GM12878 (cell line): ENCODE results near the gene CCDC134. TPM values are rescaled to one million over a fixed set of nuclear protein-coding genes. Genes with fewer than 3 reads are reported as not detected.

Experiments
- ATAC-seq: fragments of 200-7000 bp; cut with Tn5 transposase; 3 replicates; pipeline ENCODE4 v1.9.1; 2020; ENCODE audit warnings: mild to moderate bottlenecking, moderate library complexity
- BruUV-seq: library from RNA; stranded (reverse); fragments of 400-500 nt; replicated peaks from 2 replicates; lab custom pipeline; 2021; lab: Mats Ljungman, UMichigan
- CTCF ChIA-PET: fragments of 300-600 bp; sonication (Branson Sonifier 250); formaldehyde crosslinking; extraction: SDS; loops from one replicate; lab custom pipeline; 2021; ENCODE audit warnings: inconsistent platforms; lab: Yijun Ruan, JAX
- POLR2A ChIA-PET: fragments of 350-600 bp; formaldehyde crosslinking; extraction: SDS; loops from one replicate; lab custom pipeline; 2021; ENCODE audit warnings: inconsistent platforms; lab: Charles Lee
- RAD21 ChIA-PET: fragments of 300-600 bp; sonication (Branson Sonifier 250); formaldehyde crosslinking; loops from one replicate; lab custom pipeline; 2023; ENCODE audit warnings: antibody characterized with exemption; ENCODE audit not compliant: unreplicated experiment; lab: Charles Lee
- SMC1A ChIA-PET: fragments of 300-600 bp; sonication (Branson Sonifier 250); formaldehyde crosslinking; loops from one replicate; lab custom pipeline; 2023; ENCODE audit not compliant: unreplicated experiment, uncharacterized antibody; lab: Charles Lee
- DNase-seq: peaks from one replicate; pipeline ENCODE4 v3.0.0-alpha.2; 2011; ENCODE audit warnings: low read depth, low spot score
- FAIRE-seq: peaks from 3 replicates; lab custom pipeline; 2011; peaks lifted over from hg19 to GRCh38; lab: Jason Lieb, UNC
- H2AFZ ChIP-seq: 2 replicates; pipeline ENCODE4 v1.6.0; 2011; ENCODE audit warnings: low read depth, low read length, control low read depth; ENCODE audit not compliant: control insufficient read depth
- H3K27ac ChIP-seq: 2 replicates; pipeline ENCODE4 v1.5.1; 2011; ENCODE audit warnings: control low read depth; ENCODE audit not compliant: control insufficient read depth, insufficient read depth
- H3K27me3 ChIP-seq, 2 experiments: replicated peaks in 1 of 2; 2 replicates each; pipeline versions ENCODE4 v1.6.0 to v1.6.1; 2011; ENCODE audit warnings: low read length in 1 of 2; ENCODE audit not compliant: control insufficient read depth in 2 of 2, insufficient read depth in 2 of 2
- H3K36me3 ChIP-seq, 2 experiments: 2 replicates each; pipeline ENCODE4 v1.5.1; 2011; ENCODE audit warnings: low read length in 1 of 2; ENCODE audit not compliant: control insufficient read depth in 2 of 2, insufficient read depth in 2 of 2
- H3K4me1 ChIP-seq: 2 replicates; pipeline ENCODE4 v1.6.1; 2011; ENCODE audit warnings: mild to moderate bottlenecking, low read length, moderate library complexity, mixed read lengths; ENCODE audit not compliant: control insufficient read depth, insufficient read depth
- H3K4me2 ChIP-seq: 2 replicates; pipeline ENCODE4 v1.6.0; 2011; ENCODE audit warnings: control low read depth; ENCODE audit not compliant: control insufficient read depth, insufficient read depth
- H3K4me3 ChIP-seq: fragments of 200-600 bp; sonication (generic); 2 replicates; pipeline ENCODE4 v1.5.1; 2016
- H3K79me2 ChIP-seq: 2 replicates; pipeline ENCODE4 v1.6.0; 2011; ENCODE audit warnings: low read length; ENCODE audit not compliant: control insufficient read depth, insufficient read depth
- H3K9ac ChIP-seq: 2 replicates; pipeline ENCODE4 v1.8.0; 2011; ENCODE audit warnings: low read length, control low read depth, mixed read lengths; ENCODE audit not compliant: control insufficient read depth, insufficient read depth
- H3K9me3 ChIP-seq: replicated peaks from 3 replicates; pipeline ENCODE4 v1.5.1; 2011; ENCODE audit warnings: mild to moderate bottlenecking, low read length; ENCODE audit not compliant: control insufficient read depth, insufficient read depth
- H4K20me1 ChIP-seq: 2 replicates; pipeline ENCODE4 v1.6.0; 2011; ENCODE audit not compliant: control insufficient read depth, insufficient read depth
- BACH1 ChIP-seq: fragments of 450-650 bp; IDR thresholded peaks from 2 replicates; pipeline ENCODE4 v1.6.1; 2017; ENCODE audit warnings: mild to moderate bottlenecking, borderline replicate concordance
- DPF2 ChIP-seq: fragments of 450-650 bp; IDR thresholded peaks from 2 replicates; pipeline ENCODE4 v1.6.1; 2017; ENCODE audit warnings: mild to moderate bottlenecking
- HDAC6 ChIP-seq: fragments of 200-600 bp; sonication (generic); IDR thresholded peaks from one replicate; pipeline ENCODE4 v1.8.0; 2017; ENCODE audit warnings: antibody characterized with exemption; ENCODE audit not compliant: unreplicated experiment
- JUNB ChIP-seq: IDR thresholded peaks from 2 replicates; pipeline ENCODE4 v1.6.1; 2016; ENCODE audit warnings: antibody characterized with exemption, mild to moderate bottlenecking
- KAT2A ChIP-seq: conservative IDR thresholded peaks from 2 replicates; pipeline ENCODE4 v1.6.1; 2011; ENCODE audit warnings: low read depth, low read length; ENCODE audit not compliant: control insufficient read depth
- MLLT1 ChIP-seq: fragments of 450-650 bp; IDR thresholded peaks from 2 replicates; pipeline ENCODE4 v1.6.1; 2016; ENCODE audit warnings: mild to moderate bottlenecking
- NR2C1 ChIP-seq: fragments of 450-650 bp; IDR thresholded peaks from 2 replicates; pipeline ENCODE4 v1.6.1; 2017; ENCODE audit warnings: antibody characterized with exemption, mild to moderate bottlenecking, moderate library complexity
- TCF12 ChIP-seq: IDR thresholded peaks from 2 replicates; pipeline ENCODE4 v1.6.1; 2011; ENCODE audit warnings: low read depth, mild to moderate bottlenecking, low read length
- USF2 ChIP-seq: IDR thresholded peaks from 2 replicates; pipeline ENCODE4 v1.6.1; 2011; ENCODE audit warnings: low read depth, low read length, improper control_type of control experiment, borderline replicate concordance
- ZNF207 ChIP-seq: fragments of 450-650 bp; IDR thresholded peaks from 2 replicates; pipeline ENCODE4 v1.6.1; 2014; ENCODE audit warnings: antibody characterized with exemption, mild to moderate bottlenecking, borderline replicate concordance
- WGBS: methylation state at CpG from one replicate; pipeline ENCODE4 v1.1.6; 2016; ENCODE audit warnings: low lambda C conversion rate; ENCODE audit not compliant: insufficient replicate concordance, insufficient coverage; ENCODE audit errors: missing lambda C conversion rate; 5-methylcytosine and 5-hydroxymethylcytosine counted together
- in situ Hi-C: fragments of 300-500 bp; cut with MboI; formaldehyde crosslinking; loops from 9 replicates; pipeline ENCODE4 v1.14.3; 2018; ENCODE audit warnings: mixed read lengths
- intact Hi-C: fragments of 100-400 bp; cut with micrococcal nuclease; formaldehyde crosslinking; loops from one replicate; pipeline ENCODE4 v1.14.2; 2022; ENCODE audit not compliant: unreplicated experiment
- polyA plus RNA-seq, 11 experiments: library from polyadenylated mRNA; depleted of rRNA in 4 of 11; unstranded in 6 of 11; stranded (reverse) in 5 of 11; fragments of >200 nt; fragmentation: Nextera tagmentation in 4 of 11; fragmentation: Illumina TruSeq in 1 of 11; extraction: Ambion mirVana in 4 of 11; extraction: Trizol in 1 of 11; gene quantifications; 1 replicate in 1 of 11; 2 replicates in 10 of 11; pipeline versions ENCODE4 v1.2.1 to v1.2.3, GENCODE V29; 2011 to 2016; ENCODE audit warnings: inconsistent platforms in 2 of 11, missing spikeins in 2 of 11, low read depth in 1 of 11
- total RNA-seq, 4 experiments: library from RNA; depleted of rRNA in 3 of 4; stranded (reverse); fragments of >200 nt in 3 of 4; fragmentation: Illumina TruSeq in 1 of 4; extraction: Trizol in 1 of 4; gene quantifications; 2 replicates each; pipeline versions ENCODE4 v1.2.1 to v1.2.3, GENCODE V29; 2013 to 2021

The CCDC134 gene
- total and polyA plus RNA-seq, 10 of the 15 experiments (the other 5 are each of a cell fraction or from before 2014, with no cell fraction given): 0.35 to 19.3 (median 11.8) TPM

GRCh38 chr22:41863472-41863871 lies 63.0 kb downstream of the CCDC134 start:
- peak overlapping the region; percentile 92 for H3K4me2 ChIP-seq
- H3K9ac ChIP-seq: no peak overlapping the region; the same call in 1 of the 2 replicates
- BruUV-seq: no TSS peak
- peaks cover 51% of the 10 kb centered on the region for H3K4me1 ChIP-seq
- ChIA-PET POLR2A (interaction anchor here (0.5 to 11.8 kb wide), 14 partner anchors 9 to 795 kb away, joined by 3 to 135 read pairs (median 8); partner anchors contain the start of genes SREBF2 and TNFRSF13C), RAD21 (interaction anchor here (1.6 to 6.5 kb wide), 11 partner anchors 24 to 207 kb away, joined by 3 to 101 read pairs (median 18); partner anchors contain the start of genes CCDC134, MEI1, NAGA and SREBF2), SMC1A (interaction anchor here (0.9 to 3.8 kb wide), 15 partner anchors 8 to 259 kb away, joined by 3 to 49 read pairs (median 17); partner anchors contain the start of genes CCDC134 and SREBF2)
- no peak overlapping the region for H2AFZ ChIP-seq
- H3K36me3 ChIP-seq: peaks cover 12 to 16% of the 10 kb centered on the region in 2 experiments
- H4K20me1 ChIP-seq: no peaks in the 10 kb centered on the region; the same call in none of the 2 replicates
- in situ Hi-C loops: no loop called here
- FAIRE-seq (no peak), DNase-seq (no peak)
- 96% methylated on average over 2 of the region's 2 CpGs for WGBS
- peaks cover 65% of the 10 kb centered on the region for H3K79me2 ChIP-seq
- intact Hi-C loops: loop anchor here (2.0 to 5.0 kb wide), 2 partner anchors 77 to 166 kb away; partner anchors contain the start of gene MEI1
- H3K4me3 ChIP-seq: 0 out of 2 replicates have a peak overlapping the region, but pooled peaks have one; percentile 0
- no peaks in the 10 kb centered on the region for H3K9me3 ChIP-seq
- TF ChIP-seq NR2C1: no peak
- no peak for TF ChIP-seq KAT2A
- TF ChIP-seq BACH1: no peak
- no peak for TF ChIP-seq MLLT1
- TF ChIP-seq JUNB: no peak
- TF ChIP-seq HDAC6: no peak
- TF ChIP-seq ZNF207: no peak
- TF ChIP-seq TCF12: no peak
- no peak for TF ChIP-seq USF2
- no peak for TF ChIP-seq DPF2
- TF ChIP-seq, all 136 proteins: peak for 0
- Histone ChIP-seq H3K27ac (peak overlapping the region; percentile 97), H3K27me3 (no peaks in the 10 kb centered on the region)
- ATAC-seq: no peak
- CTCF ChIA-PET: interaction anchor here (0.7 to 4.5 kb wide), 18 partner anchors 8 to 166 kb away, joined by 3 to 41 read pairs (median 4); partner anchors contain the start of gene SREBF2
